GM21360 (cell line): ENCODE data around the gene PLIN3.
"Not testable (repeated sequence)": the region's sequence is repeated elsewhere in the genome, so short reads cannot be mapped to it uniquely, and the experiment has no call there.

Experiments used
- ATAC-seq: cut with Tn5 transposase; IDR thresholded peaks from one replicate; pipeline ENCODE4 v1.9.1; 2021; ENCODE audit warnings: mild to moderate bottlenecking, moderate library complexity; ENCODE audit not compliant: unreplicated experiment

The PLIN3 gene

DNA sequence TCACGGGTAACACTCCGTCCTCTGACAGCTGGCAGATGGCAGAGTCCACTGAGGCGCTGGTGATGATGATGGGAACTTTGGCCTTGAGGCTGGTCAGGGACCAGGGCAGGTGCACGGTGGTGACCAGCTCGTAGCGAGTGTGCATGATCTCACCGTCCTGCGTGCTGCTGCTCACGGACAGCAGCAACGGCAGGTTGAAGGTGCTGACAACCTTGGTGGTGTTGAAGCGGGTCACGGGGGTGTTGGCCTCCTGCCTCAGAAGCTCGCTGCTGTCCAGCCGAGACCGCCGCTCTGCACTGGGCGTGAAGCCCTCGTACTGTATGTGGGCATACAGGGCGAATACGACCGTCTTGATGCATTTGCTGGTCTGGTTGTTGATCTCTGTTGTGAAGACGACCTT is 23.6 kb upstream of the PLIN3 start:
- no peak for ATAC-seq

DNA sequence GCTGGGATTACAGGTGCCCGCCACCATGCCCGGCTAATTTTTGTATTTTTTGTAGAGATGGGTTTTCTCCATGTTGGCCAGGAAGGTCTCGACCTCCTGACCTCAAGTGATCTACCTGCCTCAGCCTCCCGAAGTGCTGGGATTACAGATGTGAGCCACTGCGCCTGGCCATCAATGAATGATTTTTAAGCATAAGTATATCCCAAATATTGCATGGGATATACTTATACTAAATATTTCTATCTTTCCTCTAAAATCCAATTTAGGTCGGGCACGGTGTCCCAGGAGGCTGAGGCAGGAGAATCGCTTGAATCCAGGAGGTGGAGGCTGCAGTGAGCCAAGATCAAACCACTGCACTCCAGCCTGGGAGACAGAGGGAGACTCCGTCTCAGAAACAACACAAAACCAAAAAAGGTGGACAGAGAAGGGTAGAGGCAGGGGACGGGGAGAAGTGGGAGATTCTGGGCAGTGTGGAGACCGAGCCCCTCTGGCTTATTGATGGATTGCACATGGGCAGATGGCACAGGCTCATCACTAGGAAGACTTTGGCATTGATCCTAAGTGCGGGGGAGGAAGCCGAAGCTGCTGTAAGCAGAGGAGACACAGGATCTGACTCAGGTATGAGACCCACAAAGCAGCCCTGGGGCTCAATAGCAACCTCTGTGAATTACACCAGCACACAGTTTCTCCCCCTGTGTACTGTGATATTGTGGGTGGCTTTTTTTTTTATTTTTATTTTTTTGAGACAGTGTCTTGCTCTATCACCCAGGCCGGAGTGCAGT is 21.8 kb upstream of the PLIN3 start:
- no peak for ATAC-seq

- not testable (repeated sequence) for ATAC-seq
These were observed 20.3 kb upstream of the PLIN3 start for GRCh38 chr19:4887803-4888202.

GRCh38 chr19:4884993-4885392 is 17.5 kb upstream of the PLIN3 start:
- ATAC-seq, result not testable (repeated sequence)

- not testable (repeated sequence) for ATAC-seq
These were observed 15.4 kb upstream of the PLIN3 start for GRCh38 chr19:4882874-4883273.

- no peak for ATAC-seq
These were observed 11.6 kb upstream of the PLIN3 start for GRCh38 chr19:4879041-4879440.

- ATAC-seq, result no peak
These were observed 11.1 kb upstream of the PLIN3 start for GRCh38 chr19:4878491-4878968.

DNA sequence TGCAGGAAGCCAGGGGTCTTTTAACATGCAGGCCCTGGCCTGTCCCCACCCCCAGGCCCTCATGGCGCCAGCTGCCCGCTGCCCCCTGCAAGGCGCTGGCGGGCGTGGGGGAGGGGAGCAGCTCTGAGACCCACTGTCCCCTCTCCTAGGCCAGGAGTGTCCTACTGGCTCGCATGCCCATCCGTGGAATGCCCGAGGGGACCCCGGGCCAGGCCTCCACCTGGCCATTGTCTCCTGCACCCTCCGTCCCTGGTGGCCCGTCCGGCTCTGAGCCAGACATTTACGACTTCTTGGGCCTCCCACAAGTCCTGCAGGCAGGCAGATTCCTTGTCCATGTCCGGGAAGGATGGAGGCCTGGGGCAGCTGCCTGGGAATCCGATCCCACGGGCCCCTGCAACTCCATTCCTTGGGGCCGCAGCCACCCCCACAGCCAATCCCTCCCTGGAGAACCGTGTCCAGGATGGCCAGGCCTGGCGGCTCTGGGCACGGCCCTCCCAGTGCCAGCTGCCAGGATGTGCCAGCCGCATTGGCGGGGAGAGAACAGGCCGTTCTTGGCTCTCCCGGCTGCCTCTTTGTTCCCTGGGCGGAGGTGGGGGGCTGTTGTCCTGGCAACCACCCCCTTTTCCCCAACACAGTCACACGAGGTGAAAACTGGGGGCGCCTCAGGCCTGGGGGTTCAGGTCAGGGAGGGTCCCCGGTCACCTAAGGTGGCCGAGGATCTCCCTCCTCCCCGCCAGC is 10.5 kb upstream of the PLIN3 start:
- no peak for ATAC-seq

- no peak for ATAC-seq
These were observed 6.5 kb upstream of the PLIN3 start for GRCh38 chr19:4873930-4874329.

DNA sequence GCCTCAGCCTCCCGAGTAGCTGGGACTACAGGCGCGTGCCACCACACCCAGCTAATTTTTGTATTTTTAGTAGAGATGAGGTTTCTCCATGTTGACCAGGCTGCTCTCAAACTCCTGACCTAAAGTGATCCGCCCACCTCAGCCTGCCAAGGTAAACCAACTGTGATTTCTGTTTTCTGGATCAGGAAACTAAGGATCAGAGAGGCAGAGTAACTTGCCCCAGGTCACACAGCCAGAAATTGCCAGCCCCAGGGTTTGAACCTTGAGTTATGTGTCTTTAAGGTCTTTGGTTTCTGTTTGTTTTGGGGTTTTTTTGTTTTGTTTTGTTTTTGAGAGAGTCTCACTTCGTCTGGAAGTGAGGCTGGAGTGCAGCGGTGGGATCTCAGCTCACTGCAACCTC is 4.2 kb upstream of the PLIN3 start:
- no peak for ATAC-seq

DNA sequence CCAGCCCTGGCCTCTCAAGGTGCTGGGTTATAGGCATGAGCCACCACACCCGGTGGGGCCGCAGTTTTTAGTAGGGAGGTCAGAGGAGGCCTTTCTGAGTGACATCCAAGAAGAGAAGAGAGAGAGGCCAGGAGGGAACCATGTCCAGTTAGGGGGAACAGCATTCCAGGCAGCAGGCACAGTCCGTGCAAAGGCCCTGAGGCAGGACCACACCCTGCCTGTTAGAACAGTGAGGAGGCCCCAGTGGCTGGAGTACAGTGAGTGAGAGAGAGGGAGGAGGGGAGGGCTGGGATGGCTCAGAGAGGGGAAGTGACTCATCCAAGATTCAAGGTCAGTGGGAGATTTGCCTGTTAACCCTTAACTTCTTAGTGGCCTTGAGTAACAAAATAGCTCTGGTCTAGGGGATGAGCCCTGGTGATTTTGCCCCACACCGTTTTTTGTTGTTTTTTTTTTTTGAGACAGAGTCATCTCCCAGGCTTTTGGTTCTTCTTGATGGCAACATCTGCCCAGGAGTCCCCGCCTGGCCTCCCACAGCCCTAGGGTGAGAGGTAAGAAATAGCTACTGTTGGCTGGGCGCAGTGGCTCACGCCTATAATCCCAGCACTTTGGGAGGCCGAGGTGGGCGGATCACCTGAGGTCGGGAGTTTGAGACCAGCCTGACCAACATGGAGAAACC is 2.7 kb upstream of the PLIN3 start:
- ATAC-seq, result no peak

DNA sequence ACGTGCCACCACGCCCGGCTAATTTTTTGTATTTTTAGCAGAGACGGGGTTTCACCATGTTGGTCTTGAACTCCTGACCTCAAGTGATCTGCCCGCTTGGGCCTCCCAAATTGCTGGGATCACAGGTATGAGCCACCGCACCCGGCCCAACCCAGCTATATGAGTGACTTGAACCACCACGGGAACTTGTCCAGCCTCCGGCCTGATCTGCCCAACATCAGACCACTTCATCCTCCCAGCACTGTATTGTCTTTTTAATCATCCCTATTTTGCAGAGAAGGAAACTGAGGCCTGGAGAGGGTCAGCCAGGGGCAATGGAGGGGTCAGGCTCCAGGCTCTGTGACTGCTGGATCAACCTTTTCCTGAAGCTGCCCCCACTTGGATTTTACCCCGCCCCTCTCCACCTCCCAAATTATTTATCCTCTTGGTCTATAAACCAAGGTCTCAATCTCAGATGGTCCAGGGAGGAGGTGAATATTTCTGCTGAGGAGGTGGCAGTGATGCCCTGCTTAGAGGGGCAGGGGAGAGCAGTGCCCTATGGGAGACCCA is 893 bp upstream of the PLIN3 start:
- no peak for ATAC-seq

GRCh38 chr19:4866595-4867424 is 657 bp downstream of the PLIN3 start:
- ATAC-seq, result no peak

- ATAC-seq, result no peak
These were observed 6.3 kb downstream of the PLIN3 start for GRCh38 chr19:4861147-4861546.

DNA sequence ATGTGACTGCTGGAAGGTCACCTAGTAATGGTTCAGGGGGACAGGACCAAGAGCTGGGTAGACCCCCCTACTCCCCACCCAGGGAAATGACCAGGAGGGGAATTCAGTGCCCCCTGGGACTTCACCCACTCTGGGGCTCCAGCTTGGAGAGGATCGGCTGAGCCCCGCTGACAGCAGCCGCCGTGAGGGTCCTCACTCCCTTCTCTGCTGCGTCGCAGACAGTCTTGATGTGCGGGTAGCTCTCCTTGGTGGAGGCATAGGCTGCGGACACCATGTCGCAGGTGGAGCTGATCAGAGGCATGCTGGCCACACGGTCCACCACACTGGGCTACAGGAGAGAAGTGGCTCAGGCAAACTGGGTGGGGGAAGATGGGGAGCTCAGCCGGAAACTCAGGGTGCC is 7.8 kb downstream of the PLIN3 start:
- no peak for ATAC-seq

GRCh38 chr19:4856468-4856867 is 11.0 kb downstream of the PLIN3 start:
- not testable (repeated sequence) for ATAC-seq

DNA sequence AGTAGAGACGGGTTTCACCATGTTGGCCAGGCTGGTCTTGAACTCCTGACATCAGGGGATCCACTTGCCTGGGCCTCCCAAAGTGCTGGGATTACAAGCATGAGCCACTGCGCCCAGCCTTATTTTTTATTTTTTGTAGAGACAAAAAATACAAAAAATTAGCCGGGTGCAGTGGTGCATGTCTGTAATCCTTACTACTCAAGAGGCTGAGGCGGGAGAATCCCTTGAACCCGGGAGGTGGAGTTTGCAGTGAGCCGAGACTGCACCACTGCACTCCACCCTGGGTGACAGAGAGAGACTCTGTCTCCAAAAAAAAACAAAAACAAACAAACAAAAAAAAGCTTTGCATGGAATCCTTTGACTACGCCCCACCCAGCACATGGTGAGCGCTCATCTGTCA is 14.0 kb downstream of the PLIN3 start:
- not testable (repeated sequence) for ATAC-seq

GRCh38 chr19:4852484-4852883 is 15.0 kb downstream of the PLIN3 start:
- no peak for ATAC-seq

- ATAC-seq, result no peak
These were observed 15.7 kb downstream of the PLIN3 start for GRCh38 chr19:4851551-4852290.

DNA sequence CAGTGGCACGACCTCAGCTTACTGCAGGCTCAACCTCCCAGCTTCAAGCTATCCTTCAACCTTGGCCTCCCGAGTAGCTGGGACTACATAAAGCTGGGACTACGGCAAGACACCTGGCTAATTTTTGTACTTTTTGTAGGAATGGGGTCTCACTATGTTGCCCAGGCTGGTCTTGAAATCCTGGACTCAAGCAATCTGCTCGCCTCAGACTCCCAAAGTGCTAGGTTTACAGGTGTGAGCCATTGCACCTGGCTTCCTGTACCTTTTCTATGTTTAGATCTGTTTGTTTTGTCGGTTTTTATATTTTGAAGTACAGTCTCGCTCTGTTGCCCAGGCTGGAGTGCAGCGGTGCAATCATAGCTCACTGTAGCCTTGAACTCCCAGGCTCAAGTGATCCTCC is 18.4 kb downstream of the PLIN3 start:
- ATAC-seq, result no peak
